AG04449 (cell line): Measurements from ENCODE around the gene RNF146.

Experiments used
- CTCF ChIA-PET: fragments of 350-600 bp; formaldehyde crosslinking; extraction: SDS; loops from one replicate; lab custom pipeline; 2021; ENCODE audit warnings: antibody characterized with exemption; lab: Yijun Ruan, JAX
- POLR2A ChIA-PET: fragments of 400-600, 350-600 bp; formaldehyde crosslinking; extraction: SDS; loops from one replicate; lab custom pipeline; 2020; ENCODE audit warnings: antibody characterized with exemption, inconsistent platforms; lab: Yijun Ruan, JAX
- DNase-seq: peaks from one replicate; pipeline ENCODE4 v3.0.0-alpha.2; 2010; ENCODE audit warnings: low read depth, low spot score
- H3K4me3 ChIP-seq: 2 replicates; pipeline ENCODE4 v1.5.1; 2011; ENCODE audit warnings: low read depth, mild to moderate bottlenecking, control low read depth, low read length
- TF ChIP-seq, protein P1 (sequence below): IDR thresholded peaks from one replicate; pipeline ENCODE4 v1.5.1; 2011; ENCODE audit warnings: mild to moderate bottlenecking, moderate library complexity, low read length, control low read depth, inconsistent platforms; ENCODE audit not compliant: insufficient read depth; ENCODE audit errors: missing control alignments

The RNF146 gene

GRCh38 chr6:127243501-127243900 lies 23.2 kb upstream of the RNF146 start:
- TF ChIP-seq, protein P1, sequence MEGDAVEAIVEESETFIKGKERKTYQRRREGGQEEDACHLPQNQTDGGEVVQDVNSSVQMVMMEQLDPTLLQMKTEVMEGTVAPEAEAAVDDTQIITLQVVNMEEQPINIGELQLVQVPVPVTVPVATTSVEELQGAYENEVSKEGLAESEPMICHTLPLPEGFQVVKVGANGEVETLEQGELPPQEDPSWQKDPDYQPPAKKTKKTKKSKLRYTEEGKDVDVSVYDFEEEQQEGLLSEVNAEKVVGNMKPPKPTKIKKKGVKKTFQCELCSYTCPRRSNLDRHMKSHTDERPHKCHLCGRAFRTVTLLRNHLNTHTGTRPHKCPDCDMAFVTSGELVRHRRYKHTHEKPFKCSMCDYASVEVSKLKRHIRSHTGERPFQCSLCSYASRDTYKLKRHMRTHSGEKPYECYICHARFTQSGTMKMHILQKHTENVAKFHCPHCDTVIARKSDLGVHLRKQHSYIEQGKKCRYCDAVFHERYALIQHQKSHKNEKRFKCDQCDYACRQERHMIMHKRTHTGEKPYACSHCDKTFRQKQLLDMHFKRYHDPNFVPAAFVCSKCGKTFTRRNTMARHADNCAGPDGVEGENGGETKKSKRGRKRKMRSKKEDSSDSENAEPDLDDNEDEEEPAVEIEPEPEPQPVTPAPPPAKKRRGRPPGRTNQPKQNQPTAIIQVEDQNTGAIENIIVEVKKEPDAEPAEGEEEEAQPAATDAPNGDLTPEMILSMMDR = no peak
- no peak overlapping the region for H3K4me3 ChIP-seq
- no peak for DNase-seq
- ChIA-PET CTCF (interaction anchor here (2.9 kb wide), 1 partner anchor 23 kb away, joined by 10 read pairs; the partner anchor contains the start of gene RNF146), POLR2A (no interaction called here)

DNA sequence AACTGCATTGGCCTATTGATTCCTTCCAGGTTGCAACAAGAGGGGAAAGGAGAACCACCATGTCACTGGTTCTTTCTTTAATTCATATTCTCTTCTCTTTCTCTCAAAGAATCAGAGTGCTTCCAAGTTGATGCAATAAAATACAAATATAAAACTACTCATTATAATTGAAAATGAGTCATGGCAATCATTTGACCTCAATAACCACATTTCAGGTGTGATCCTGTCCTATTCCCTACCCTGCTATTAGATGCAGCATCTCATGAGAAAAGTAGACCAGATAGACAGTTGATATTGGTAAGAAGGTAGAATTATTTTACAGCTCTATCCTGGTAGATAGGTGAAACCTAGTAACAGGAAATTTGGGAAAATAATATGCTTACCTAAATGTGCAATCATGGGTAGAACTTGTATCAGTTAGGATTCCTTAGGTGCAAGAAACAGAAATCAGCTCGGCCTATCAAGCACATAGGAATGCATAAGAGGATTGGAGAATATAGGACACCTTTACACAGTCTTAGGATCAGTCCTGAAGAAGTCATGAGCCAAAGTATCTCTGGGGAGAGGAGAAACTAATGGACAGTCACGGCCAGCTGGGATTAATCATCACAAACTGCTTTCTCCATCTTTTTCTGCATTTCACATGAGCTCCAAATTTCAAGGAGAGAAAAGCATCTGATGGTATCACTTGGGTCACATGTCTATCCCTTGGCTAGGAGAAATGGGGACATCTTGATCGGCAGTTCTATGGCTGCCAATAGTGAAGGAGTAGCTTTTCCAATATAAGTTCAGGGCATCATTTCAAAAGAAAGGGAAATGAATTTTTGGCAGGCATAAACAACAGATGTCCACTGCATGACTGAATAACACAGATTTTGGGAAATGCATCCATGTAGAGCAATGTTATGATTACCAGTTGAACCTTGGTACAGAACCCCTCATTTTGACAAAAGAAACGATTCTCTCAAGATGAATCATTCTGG lies 19.3 kb upstream of the RNF146 start:
- DNase-seq = no peak
- TF ChIP-seq, protein P1 = no peak
- ChIA-PET CTCF (interaction anchor here (1.6 kb wide), 1 partner anchor 19 kb away, joined by 5 read pairs; the partner anchor contains the start of gene RNF146), POLR2A (interaction anchor here (0.7 to 0.9 kb wide), 2 partner anchors 19 to 24 kb away, joined by 3 to 4 read pairs; partner anchors contain the start of gene RNF146)
- H3K4me3 ChIP-seq = no peak overlapping the region

DNA sequence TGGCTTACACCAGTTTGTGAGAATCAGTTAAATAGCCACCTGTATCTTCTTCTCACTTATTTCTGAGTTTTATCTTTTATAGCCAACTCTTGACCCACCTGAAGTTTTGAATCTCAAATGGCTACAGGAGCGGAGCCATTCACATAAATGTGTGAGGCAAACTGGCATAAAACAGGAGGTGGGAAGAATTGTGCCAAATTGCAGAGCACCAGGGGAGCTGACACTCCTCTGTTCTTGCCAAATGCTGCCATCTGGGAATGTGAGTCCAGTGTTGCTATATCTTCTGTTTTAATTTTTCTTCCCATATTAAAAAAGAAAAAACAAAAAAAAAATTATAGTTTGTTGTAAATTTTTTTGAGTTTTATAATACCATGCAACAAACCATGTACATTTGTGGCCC lies 17.0 kb upstream of the RNF146 start:
- TF ChIP-seq, protein P1 = no peak
- POLR2A ChIA-PET = no interaction called here
- CTCF ChIA-PET = interaction anchor here (2.3 kb wide), 1 partner anchor 17 kb away, joined by 7 read pairs; the partner anchor contains the start of gene RNF146
- no peak overlapping the region for H3K4me3 ChIP-seq
- DNase-seq = no peak

- no peak for DNase-seq
- H3K4me3 ChIP-seq = no peak overlapping the region
- ChIA-PET POLR2A (no interaction called here), CTCF (no interaction called here)
- TF ChIP-seq, protein P1 = no peak
Measured at GRCh38 chr6:127255286-127255685, 11.4 kb upstream of the RNF146 start.

- TF ChIP-seq, protein P1 = no peak
- ChIA-PET POLR2A (no interaction called here), CTCF (interaction anchor here (0.6 to 2.1 kb wide), 3 partner anchors 13 to 459 kb away, joined by 3 to 9 read pairs (median 3); no protein-coding TSS in a partner anchor)
- no peak for DNase-seq
- H3K4me3 ChIP-seq = no peak overlapping the region
Measured at GRCh38 chr6:127262896-127263295, 3.8 kb upstream of the RNF146 start.

- ChIA-PET CTCF (interaction anchor here (1.1 to 2.1 kb wide), 2 partner anchors 12 to 73 kb away, joined by 3 to 9 read pairs; no protein-coding TSS in a partner anchor), POLR2A (no interaction called here)
- DNase-seq = no peak
- TF ChIP-seq, protein P1 = no peak
- no peak overlapping the region for H3K4me3 ChIP-seq
Measured at GRCh38 chr6:127263481-127263880, 3.2 kb upstream of the RNF146 start.
